ENCODE results near the gene TNFAIP2. TPM values are rescaled to one million over a fixed set of nuclear protein-coding genes. Genes with fewer than 3 reads are reported as not detected.

Gene TNFAIP2
- total RNA-seq, 1 donor from 2014 or later, result 23.2 TPM

GRCh38 chr14:103122585-103122946, 695 bp upstream of the TNFAIP2 start:
- no peak for DNase-seq (ENCODE audit: low read depth, low spot score)

DNA sequence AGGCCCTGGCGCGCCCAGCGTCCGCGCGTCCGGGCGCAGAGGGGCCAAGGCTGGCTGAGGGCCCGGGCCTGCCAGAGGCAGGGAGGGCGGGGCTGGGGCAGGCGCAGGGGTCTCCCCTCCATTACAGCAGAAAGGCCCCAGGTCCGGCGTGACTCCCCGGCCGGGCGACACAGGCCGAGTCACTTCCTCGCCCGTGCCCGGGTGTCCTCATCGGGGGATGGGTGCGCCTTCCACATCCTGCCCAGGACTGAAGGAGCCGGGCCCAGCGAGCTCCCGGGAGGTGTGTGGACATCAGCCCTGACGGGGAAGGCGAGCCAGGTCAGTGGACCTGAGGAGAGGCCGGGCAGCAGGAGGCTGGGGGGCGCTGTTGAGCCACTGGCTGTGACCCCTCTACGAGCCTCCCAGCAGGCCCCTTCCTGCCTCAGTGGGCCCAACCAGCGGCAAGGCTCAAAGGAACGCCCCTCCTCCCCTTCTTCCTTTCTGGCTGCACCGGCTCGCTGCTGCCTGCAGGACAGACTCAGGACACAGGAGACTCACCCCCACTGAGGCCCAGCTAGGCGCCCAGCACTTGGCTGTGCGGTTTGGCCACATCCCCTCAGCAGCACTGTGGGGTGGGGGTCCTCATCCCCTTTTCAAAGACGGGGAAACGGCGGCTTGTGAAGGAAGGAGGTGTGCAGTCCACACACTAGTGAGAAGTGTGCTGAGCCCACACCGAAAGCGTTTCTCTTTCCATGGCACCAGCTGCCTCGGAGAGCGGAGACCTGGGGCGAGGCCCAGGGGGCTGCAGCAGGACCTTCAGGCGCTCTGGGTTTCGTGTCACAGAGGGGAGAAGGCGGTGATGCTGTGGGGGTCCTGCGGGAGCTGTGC, 606 bp downstream of the TNFAIP2 start:
- DNase-seq (ENCODE audit: low read depth, low spot score), result no peak

GRCh38 chr14:103124501-103125001, 1.3 kb downstream of the TNFAIP2 start:
- no peak for DNase-seq (ENCODE audit: low read depth, low spot score)

DNA sequence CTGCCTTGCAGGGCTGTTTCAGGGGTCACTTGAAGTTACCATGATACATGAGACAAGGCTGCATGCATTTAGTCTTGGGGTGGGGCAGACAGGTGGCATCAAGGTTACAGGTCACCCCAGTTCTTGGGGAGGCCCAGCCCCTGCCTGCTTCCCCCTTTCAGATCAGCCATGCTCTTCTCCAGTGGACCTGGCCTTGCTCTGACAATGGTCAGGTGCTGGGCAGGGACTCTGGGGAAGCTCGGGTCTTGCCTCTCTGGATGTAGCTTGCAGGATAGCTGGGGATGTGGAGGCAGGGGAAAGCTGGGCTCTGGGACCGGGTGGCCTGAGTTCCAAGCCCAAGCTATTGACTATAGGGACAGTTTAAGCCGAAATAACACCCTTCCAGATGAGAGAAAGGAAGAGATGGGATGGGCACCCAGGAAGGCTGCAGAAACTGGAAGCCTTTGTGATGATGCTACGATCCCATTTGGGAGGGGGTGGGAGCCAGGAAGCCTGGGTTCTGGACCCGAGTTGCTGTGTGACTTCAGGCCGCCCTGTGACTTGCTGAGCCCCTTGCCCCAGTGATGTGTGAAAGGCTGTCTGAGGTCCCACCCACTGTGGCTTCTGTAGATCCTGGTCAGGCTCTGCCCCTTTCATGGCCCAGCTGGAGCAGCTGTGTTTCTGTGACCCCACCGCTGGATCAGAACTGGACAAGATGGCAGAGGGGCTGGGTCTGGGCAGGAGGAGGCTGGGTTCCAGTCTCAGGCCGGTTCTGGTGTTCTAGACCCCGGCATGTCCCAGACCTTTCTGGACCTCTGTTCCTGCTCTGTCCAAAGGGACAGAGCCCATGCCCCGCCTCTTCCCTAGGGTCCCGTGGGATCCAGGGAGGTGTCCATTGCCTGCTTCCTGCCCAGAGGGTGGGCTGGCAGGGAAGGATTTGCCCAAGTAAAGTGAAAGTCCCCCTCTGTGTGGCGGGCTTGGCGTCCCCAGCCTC, 2.1 kb downstream of the TNFAIP2 start:
- no peak for DNase-seq (ENCODE audit: low read depth, low spot score)

DNA sequence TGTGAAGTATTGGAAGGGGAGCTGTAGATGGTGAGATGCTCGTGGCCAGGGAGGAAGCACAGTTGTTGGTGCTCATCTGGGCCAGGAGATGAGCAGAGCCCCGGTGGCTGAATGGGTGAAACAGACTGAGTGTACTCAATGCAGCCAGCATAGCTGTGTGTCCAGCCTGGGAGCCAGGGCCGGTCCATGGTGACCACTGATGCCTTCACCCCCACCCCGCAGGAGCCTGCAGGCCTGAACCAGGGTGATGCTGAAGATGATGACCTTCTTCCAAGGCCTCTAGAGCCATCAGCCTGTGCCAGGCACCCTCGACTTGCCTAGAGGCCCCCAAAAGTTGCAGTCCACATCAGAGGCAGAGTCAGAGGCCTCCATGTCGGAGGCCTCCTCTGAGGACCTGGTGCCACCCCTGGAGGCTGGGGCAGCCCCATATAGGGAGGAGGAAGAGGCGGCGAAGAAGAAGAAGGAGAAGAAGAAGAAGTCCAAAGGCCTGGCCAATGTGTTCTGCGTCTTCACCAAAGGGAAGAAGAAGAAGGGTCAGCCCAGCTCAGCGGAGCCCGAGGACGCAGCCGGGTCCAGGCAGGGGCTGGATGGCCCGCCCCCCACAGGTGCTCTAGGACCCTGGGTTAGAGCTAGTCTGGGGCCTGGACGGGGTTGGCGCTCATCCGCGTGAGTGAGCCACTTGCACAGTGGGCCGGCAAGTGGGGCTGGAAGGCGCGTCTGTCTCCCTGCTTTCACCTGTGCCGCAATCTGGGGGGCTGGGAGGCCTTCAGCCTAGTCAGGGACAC, 3.0 kb downstream of the TNFAIP2 start:
- no peak for DNase-seq (ENCODE audit: low read depth, low spot score)

DNA sequence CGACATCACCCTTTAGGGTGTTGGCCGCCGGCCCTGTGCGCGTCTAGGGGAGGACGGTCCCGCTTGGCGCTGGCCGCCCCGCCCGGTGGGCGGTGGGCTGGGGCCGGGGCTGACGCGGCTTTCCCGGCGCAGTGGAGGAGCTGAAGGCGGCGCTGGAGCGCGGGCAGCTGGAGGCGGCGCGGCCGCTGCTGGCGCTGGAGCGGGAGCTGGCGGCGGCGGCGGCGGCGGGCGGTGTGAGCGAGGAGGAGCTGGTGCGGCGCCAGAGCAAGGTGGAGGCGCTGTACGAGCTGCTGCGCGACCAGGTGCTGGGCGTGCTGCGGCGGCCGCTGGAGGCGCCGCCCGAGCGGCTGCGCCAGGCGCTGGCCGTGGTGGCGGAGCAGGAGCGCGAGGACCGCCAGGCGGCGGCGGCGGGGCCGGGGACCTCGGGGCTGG, 3.6 kb downstream of the TNFAIP2 start:
- DNase-seq (ENCODE audit: low read depth, low spot score), result no peak

DNA sequence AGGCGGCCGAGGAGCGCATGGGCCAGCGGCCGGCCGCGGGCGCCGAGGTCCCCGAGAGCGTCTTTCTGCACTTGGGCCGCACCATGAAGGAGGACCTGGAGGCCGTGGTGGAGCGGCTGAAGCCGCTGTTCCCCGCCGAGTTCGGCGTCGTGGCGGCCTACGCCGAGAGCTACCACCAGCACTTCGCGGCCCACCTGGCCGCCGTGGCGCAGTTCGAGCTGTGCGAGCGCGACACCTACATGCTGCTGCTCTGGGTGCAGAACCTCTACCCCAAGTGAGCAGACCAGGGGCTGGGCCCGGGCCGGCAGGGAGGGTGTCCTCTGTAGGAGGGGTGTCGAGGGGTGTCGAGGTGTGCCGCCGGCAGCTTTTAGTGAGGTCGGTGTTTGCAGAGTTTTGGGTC, 4.1 kb downstream of the TNFAIP2 start:
- DNase-seq (ENCODE audit: low read depth, low spot score), result no peak

- no peak for DNase-seq (ENCODE audit: low read depth, low spot score)
Observed at GRCh38 chr14:103127861-103128598, 4.8 kb downstream of the TNFAIP2 start.

GRCh38 chr14:103128631-103129300, 5.5 kb downstream of the TNFAIP2 start:
- DNase-seq (ENCODE audit: low read depth, low spot score), result no peak

DNA sequence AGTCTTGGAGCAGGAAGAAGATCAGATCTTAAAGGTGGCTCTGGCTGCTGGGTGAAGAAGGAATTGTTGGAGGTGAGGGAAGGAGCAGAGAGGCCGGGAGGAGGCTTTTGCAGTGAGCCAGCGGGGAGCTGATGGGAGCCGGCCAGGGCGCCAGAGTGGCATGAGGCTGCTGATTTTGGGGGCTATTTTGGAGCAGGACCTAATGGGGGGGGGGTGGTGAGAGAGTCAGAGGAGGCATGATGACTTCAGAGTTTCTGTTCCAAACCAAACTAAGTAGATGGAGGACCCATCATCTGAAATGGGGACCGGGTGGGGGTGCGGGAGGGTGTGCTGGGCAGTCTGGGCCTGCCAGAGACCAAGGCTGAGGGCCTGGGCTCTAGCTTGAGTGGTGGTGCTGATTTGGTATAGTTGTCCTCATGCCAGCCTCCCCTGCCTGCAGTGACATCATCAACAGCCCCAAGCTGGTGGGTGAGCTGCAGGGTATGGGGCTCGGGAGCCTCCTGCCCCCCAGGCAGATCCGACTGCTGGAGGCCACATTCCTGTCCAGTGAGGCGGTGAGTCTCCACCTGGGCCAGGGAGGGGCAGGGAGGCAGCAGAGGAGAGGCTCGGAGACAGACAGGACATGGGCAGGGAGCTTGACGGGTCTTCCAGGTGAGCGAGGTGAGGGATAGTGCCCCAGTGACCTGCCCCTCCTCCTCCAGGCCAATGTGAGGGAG, 6.2 kb downstream of the TNFAIP2 start:
- DNase-seq (ENCODE audit: low read depth, low spot score), result no peak

- DNase-seq (ENCODE audit: low read depth, low spot score), result no peak
Observed at GRCh38 chr14:103130017-103130764, 6.9 kb downstream of the TNFAIP2 start.

GRCh38 chr14:103130965-103131364, 7.7 kb downstream of the TNFAIP2 start:
- no peak for DNase-seq (ENCODE audit: low read depth, low spot score)

DNA sequence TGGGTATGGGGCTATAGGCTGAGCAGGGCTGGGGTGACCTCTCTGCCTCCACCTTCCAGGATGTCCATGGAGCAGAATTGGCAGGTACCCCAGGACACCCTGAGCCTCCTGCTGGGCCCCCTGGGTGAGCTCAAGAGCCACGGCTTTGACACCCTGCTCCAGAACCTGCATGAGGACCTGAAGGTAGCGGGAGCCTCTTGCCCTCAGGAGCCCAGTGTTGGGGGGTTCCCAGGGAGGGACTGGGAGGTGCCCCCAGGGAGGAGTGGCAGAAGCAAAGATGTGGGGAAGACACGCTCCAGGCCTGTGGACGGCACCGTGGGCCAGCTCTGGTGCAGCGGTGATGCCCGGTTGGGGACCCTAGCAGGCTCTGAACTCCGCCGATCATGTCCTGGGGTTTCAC, 8.3 kb downstream of the TNFAIP2 start:
- no peak for DNase-seq (ENCODE audit: low read depth, low spot score)

DNA sequence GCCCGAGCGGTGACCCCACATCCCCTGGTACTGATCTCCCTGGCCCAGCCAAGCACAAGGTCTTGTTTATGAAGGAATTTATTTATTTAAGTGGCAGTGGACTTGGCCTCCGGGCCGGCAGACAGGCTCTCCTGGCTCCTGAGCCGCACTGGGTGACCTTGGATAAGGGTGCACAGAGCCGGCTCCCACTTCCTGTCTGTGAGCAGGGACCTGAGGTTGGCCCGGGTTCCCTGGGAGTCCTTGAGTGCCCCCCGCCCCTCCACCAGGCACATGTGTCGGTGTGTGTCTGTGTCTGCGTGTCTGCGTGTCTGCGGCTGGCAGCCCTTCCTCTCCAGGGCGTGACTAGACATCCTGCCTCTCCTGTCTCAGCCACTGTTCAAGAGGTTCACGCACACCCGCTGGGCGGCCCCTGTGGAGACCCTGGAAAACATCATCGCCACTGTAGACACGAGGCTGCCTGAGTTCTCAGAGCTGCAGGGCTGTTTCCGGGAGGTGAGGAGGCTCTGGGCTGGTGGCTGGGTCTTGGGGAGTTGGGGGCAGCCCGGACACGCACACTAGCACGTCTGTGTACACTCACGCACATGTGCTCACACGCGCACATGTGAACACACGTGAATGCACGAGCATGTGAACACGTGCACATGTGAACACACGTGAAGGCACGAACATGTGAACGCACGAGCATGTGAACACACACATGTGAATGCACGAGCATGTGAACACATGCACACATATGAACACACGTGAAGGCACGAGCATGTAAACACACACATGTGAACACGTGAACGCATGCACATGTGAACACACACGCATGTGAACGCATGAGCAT, 9.3 kb downstream of the TNFAIP2 start:
- DNase-seq (ENCODE audit: low read depth, low spot score), result no peak

DNA sequence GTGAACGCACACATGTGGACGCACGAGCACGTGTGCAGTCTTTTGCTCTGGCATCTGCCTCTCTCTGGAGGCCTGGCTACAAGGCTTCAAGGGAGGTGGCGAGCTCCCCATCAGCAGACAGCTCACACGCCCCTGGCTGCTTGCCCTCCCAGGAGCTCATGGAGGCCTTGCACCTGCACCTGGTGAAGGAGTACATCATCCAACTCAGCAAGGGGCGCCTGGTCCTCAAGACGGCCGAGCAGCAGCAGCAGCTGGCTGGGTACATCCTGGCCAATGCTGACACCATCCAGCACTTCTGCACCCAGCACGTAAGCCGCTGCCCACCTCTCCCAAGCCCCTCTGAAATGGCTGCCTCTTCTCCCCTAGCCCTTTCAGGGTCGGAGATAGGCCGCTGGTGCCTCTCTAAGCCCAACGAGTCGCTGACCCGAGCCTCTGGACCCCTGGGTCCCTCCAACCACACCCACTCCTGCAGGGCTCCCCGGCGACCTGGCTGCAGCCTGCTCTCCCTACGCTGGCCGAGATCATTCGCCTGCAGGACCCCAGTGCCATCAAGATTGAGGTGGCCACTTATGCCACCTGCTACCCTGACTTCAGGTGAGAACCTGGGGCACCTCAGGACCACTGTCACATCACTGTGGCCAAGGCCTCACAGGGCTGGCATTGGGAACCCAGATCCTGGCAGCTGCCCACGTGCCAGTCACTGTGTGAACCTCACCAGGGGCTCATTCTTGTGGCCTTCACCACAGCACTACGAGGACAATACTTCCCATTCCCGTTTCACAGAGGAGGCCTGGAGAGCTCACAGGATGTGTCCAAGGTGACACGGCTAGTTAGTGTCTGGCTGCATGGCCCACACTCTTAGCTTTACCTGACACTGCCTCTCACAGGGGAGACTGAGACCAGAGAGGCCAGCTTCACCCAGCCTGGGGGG, 10.2 kb downstream of the TNFAIP2 start:
- DNase-seq (ENCODE audit: low read depth, low spot score), result no peak

GRCh38 chr14:103134405-103134804, 11.1 kb downstream of the TNFAIP2 start:
- DNase-seq (ENCODE audit: low read depth, low spot score), result no peak

- no peak for DNase-seq (ENCODE audit: low read depth, low spot score)
Observed at GRCh38 chr14:103134919-103135318, 11.7 kb downstream of the TNFAIP2 start.

All from pulmonary artery endothelial cell (primary cell).